Measurements from ENCODE around the gene CD3D.

- TF ChIP-seq POLR2A (IDR thresholded peaks at IDR 0.05; ENCODE audit: low read depth, low read length) (no peak), POLR2AphosphoS5 (IDR thresholded peaks at IDR 0.05; ENCODE audit: low read depth, low read length) (no peak)
Observed at GRCh38 chr11:118304227-118304567, 38.3 kb downstream of the CD3D start.
